Thyroid gland (tissue), 4 donors: ENCODE data around the gene TENT5C.

Experiments
- CTCF ChIP-seq, 6 experiments: fragments of 200-600 bp in 3 of 6; fragments of 450-650 bp in 3 of 6; sonication (generic) in 3 of 6; IDR thresholded peaks; one replicate each; pipeline ENCODE4 v1.5.1; 2016 to 2019; ENCODE audit warnings: antibody characterized with exemption in 6 of 6, mild to moderate bottlenecking in 2 of 6, inconsistent platforms in 1 of 6, moderate library complexity in 1 of 6
- POLR2A ChIP-seq, 2 donors: fragments of 450-650 bp; IDR thresholded peaks; one replicate each; pipeline ENCODE4 v1.6.1; 2017; ENCODE audit warnings: antibody characterized with exemption in 2 of 2, mild to moderate bottlenecking in 2 of 2, moderate library complexity in 1 of 2

GRCh38 chr1:117657031-117657430 is 51.2 kb downstream of the TENT5C start:
- TF ChIP-seq CTCF (IDR thresholded peaks at IDR 0.05) = no peak
- TF ChIP-seq POLR2A (IDR thresholded peaks at IDR 0.05) = no peak
